ENCODE data around the gene TBC1D22A.

TBC1D22A gene

DNA sequence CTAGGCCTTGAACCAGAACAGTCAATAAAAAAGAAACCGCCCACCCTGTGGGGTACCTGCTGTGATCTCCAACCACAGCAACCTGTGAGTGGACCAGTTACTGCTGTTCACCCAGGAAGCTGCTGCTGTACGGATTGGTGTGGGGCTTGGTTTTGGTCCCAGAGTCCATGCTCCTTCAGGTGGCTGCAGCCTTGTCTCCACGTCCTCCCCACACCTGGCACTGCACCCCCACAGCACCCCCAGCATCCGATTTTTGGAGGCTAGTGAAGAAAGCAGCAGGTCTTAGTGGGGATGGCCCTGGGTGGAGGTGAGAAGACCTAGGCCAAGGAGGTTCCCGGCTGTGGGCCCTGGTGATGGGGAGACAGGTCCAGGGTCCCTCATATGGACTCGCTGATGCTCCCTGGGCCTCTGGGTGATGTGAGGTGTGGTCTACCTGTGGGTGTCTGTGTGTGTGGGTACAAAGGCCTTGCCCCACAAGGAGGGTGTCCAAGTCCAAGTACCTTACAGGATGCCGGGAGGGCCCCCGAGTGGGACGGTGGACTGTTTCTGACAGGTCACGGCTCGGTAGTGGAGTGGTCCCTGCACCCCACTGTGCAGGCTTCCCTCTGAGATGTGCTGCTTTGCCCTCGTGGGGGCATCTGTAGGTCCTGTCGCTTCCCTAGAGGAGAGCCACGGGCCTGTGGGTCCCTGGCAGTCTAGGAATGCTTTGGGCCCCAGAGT, 283.4 kb downstream of the TBC1D22A start:
- no peak for ATAC-seq
- TF ChIP-seq ZFP3 (CRISPR knock-in tag; IDR thresholded peaks at IDR 0.05), result no peak
- no peak for TF ChIP-seq PATZ1 (CRISPR knock-in tag; IDR thresholded peaks at IDR 0.05; ENCODE audit: borderline replicate concordance)
- no peak for TF ChIP-seq TOX (CRISPR knock-in tag; IDR thresholded peaks at IDR 0.05; ENCODE audit: borderline replicate concordance)
- TF ChIP-seq BACH2 (CRISPR knock-in tag; IDR thresholded peaks at IDR 0.05; ENCODE audit: borderline replicate concordance), result no peak
- no peak for TF ChIP-seq TCF4 (CRISPR knock-in tag; IDR thresholded peaks at IDR 0.05; ENCODE audit: borderline replicate concordance)
- TF ChIP-seq, protein P1, sequence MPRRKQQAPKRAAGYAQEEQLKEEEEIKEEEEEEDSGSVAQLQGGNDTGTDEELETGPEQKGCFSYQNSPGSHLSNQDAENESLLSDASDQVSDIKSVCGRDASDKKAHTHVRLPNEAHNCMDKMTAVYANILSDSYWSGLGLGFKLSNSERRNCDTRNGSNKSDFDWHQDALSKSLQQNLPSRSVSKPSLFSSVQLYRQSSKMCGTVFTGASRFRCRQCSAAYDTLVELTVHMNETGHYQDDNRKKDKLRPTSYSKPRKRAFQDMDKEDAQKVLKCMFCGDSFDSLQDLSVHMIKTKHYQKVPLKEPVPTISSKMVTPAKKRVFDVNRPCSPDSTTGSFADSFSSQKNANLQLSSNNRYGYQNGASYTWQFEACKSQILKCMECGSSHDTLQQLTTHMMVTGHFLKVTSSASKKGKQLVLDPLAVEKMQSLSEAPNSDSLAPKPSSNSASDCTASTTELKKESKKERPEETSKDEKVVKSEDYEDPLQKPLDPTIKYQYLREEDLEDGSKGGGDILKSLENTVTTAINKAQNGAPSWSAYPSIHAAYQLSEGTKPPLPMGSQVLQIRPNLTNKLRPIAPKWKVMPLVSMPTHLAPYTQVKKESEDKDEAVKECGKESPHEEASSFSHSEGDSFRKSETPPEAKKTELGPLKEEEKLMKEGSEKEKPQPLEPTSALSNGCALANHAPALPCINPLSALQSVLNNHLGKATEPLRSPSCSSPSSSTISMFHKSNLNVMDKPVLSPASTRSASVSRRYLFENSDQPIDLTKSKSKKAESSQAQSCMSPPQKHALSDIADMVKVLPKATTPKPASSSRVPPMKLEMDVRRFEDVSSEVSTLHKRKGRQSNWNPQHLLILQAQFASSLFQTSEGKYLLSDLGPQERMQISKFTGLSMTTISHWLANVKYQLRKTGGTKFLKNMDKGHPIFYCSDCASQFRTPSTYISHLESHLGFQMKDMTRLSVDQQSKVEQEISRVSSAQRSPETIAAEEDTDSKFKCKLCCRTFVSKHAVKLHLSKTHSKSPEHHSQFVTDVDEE (CRISPR knock-in tag; IDR thresholded peaks at IDR 0.05), result no peak
- no peak for TF ChIP-seq ISL1 (CRISPR knock-in tag; IDR thresholded peaks at IDR 0.05)
- TF ChIP-seq CSDC2 (CRISPR knock-in tag; IDR thresholded peaks at IDR 0.05), result no peak
- TF ChIP-seq SNAI2 (CRISPR knock-in tag; IDR thresholded peaks at IDR 0.05), result no peak
- TF ChIP-seq GLIS3 (CRISPR knock-in tag; IDR thresholded peaks at IDR 0.05), result no peak
- no peak for TF ChIP-seq ZFP30 (CRISPR knock-in tag; IDR thresholded peaks at IDR 0.05)
- TF ChIP-seq, protein P2, sequence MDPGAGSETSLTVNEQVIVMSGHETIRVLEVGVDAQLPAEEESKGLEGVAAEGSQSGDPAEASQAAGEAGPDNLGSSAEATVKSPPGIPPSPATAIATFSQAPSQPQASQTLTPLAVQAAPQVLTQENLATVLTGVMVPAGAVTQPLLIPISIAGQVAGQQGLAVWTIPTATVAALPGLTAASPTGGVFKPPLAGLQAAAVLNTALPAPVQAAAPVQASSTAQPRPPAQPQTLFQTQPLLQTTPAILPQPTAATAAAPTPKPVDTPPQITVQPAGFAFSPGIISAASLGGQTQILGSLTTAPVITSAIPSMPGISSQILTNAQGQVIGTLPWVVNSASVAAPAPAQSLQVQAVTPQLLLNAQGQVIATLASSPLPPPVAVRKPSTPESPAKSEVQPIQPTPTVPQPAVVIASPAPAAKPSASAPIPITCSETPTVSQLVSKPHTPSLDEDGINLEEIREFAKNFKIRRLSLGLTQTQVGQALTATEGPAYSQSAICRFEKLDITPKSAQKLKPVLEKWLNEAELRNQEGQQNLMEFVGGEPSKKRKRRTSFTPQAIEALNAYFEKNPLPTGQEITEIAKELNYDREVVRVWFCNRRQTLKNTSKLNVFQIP (CRISPR knock-in tag; IDR thresholded peaks at IDR 0.05; ENCODE audit: borderline replicate concordance, low read depth), result no peak
- TF ChIP-seq, protein P3, sequence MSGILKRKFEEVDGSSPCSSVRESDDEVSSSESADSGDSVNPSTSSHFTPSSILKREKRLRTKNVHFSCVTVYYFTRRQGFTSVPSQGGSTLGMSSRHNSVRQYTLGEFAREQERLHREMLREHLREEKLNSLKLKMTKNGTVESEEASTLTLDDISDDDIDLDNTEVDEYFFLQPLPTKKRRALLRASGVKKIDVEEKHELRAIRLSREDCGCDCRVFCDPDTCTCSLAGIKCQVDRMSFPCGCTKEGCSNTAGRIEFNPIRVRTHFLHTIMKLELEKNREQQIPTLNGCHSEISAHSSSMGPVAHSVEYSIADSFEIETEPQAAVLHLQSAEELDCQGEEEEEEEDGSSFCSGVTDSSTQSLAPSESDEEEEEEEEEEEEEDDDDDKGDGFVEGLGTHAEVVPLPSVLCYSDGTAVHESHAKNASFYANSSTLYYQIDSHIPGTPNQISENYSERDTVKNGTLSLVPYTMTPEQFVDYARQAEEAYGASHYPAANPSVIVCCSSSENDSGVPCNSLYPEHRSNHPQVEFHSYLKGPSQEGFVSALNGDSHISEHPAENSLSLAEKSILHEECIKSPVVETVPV (CRISPR knock-in tag; IDR thresholded peaks at IDR 0.05), result no peak
- no peak for TF ChIP-seq RARB (CRISPR knock-in tag; IDR thresholded peaks at IDR 0.05)
- TF ChIP-seq ZC3H10 (CRISPR knock-in tag; IDR thresholded peaks at IDR 0.05), result no peak
- TF ChIP-seq ZNF565 (CRISPR knock-in tag; conservative IDR thresholded peaks at IDR 0.05; ENCODE audit: low read depth), result no peak
- TF ChIP-seq, protein P4, sequence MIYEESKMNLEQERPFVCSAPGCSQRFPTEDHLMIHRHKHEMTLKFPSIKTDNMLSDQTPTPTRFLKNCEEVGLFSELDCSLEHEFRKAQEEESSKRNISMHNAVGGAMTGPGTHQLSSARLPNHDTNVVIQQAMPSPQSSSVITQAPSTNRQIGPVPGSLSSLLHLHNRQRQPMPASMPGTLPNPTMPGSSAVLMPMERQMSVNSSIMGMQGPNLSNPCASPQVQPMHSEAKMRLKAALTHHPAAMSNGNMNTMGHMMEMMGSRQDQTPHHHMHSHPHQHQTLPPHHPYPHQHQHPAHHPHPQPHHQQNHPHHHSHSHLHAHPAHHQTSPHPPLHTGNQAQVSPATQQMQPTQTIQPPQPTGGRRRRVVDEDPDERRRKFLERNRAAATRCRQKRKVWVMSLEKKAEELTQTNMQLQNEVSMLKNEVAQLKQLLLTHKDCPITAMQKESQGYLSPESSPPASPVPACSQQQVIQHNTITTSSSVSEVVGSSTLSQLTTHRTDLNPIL (CRISPR knock-in tag; IDR thresholded peaks at IDR 0.05; ENCODE audit: low read depth), result no peak
- no peak for TF ChIP-seq ESRRG (CRISPR knock-in tag; IDR thresholded peaks at IDR 0.05)

GRCh38 chr22:47046411-47047065, 284.1 kb downstream of the TBC1D22A start:
- no peak for ATAC-seq
- TF ChIP-seq CSDC2 (CRISPR knock-in tag; IDR thresholded peaks at IDR 0.05), result no peak
- TF ChIP-seq ISL1 (CRISPR knock-in tag; IDR thresholded peaks at IDR 0.05), result no peak
- no peak for TF ChIP-seq ARNTL (CRISPR knock-in tag; IDR thresholded peaks at IDR 0.05; ENCODE audit: borderline replicate concordance, low read depth)
- TF ChIP-seq BACH2 (CRISPR knock-in tag; IDR thresholded peaks at IDR 0.05; ENCODE audit: borderline replicate concordance), result no peak
- no peak for TF ChIP-seq ZC3H10 (CRISPR knock-in tag; IDR thresholded peaks at IDR 0.05)
- no peak for TF ChIP-seq TCF4 (CRISPR knock-in tag; IDR thresholded peaks at IDR 0.05; ENCODE audit: borderline replicate concordance)
- TF ChIP-seq PPARA (CRISPR knock-in tag; IDR thresholded peaks at IDR 0.05; ENCODE audit: borderline replicate concordance), result no peak
- no peak for TF ChIP-seq TOX (CRISPR knock-in tag; IDR thresholded peaks at IDR 0.05; ENCODE audit: borderline replicate concordance)
- TF ChIP-seq, protein P4 (CRISPR knock-in tag; IDR thresholded peaks at IDR 0.05; ENCODE audit: low read depth), result no peak
- TF ChIP-seq GLIS3 (CRISPR knock-in tag; IDR thresholded peaks at IDR 0.05), result no peak
- TF ChIP-seq RARB (CRISPR knock-in tag; IDR thresholded peaks at IDR 0.05), result no peak
- no peak for TF ChIP-seq ZFP30 (CRISPR knock-in tag; IDR thresholded peaks at IDR 0.05)
- no peak for TF ChIP-seq ZNF70 (CRISPR knock-in tag; IDR thresholded peaks at IDR 0.05)
- no peak for TF ChIP-seq PATZ1 (CRISPR knock-in tag; IDR thresholded peaks at IDR 0.05; ENCODE audit: borderline replicate concordance)
- no peak for TF ChIP-seq ZNF565 (CRISPR knock-in tag; conservative IDR thresholded peaks at IDR 0.05; ENCODE audit: low read depth)
- TF ChIP-seq ZNF8 (CRISPR knock-in tag; IDR thresholded peaks at IDR 0.05), result no peak
